ENCODE measurements around the gene SPATA22.
"Not testable (repeated sequence)": the region's sequence is repeated elsewhere in the genome, so short reads cannot be mapped to it uniquely, and the experiment has no call there.

DNA sequence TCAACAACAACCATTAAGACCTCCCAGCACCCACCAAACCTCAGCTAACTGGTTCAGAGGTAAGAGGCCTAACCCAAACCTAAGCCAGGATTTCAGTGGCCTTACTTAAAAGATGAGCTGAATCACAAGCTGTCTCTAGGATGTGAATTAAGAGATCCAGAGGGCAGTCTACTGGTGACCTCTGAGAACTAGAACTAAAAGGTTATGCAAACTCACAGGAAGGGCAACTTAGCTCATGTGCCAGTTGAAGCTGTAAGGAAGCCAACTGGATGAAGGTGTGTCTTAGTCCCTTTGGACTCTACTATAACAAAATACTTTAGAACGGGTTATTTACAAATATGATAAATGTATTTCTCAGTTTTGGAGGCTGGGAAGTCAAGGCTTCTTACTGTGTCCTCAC, 5.3 kb downstream of the SPATA22 start:
- TF ChIP-seq, protein P1, sequence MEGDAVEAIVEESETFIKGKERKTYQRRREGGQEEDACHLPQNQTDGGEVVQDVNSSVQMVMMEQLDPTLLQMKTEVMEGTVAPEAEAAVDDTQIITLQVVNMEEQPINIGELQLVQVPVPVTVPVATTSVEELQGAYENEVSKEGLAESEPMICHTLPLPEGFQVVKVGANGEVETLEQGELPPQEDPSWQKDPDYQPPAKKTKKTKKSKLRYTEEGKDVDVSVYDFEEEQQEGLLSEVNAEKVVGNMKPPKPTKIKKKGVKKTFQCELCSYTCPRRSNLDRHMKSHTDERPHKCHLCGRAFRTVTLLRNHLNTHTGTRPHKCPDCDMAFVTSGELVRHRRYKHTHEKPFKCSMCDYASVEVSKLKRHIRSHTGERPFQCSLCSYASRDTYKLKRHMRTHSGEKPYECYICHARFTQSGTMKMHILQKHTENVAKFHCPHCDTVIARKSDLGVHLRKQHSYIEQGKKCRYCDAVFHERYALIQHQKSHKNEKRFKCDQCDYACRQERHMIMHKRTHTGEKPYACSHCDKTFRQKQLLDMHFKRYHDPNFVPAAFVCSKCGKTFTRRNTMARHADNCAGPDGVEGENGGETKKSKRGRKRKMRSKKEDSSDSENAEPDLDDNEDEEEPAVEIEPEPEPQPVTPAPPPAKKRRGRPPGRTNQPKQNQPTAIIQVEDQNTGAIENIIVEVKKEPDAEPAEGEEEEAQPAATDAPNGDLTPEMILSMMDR (IDR thresholded peaks at IDR 0.05): not testable (repeated sequence)
- TF ChIP-seq USF2 (IDR thresholded peaks at IDR 0.05); MAX (IDR thresholded peaks at IDR 0.05); POLR2A (IDR thresholded peaks at IDR 0.05; ENCODE audit: low read length); ESRRA (IDR thresholded peaks at IDR 0.05; ENCODE audit: borderline replicate concordance, low read length); CBX2 (IDR thresholded peaks at IDR 0.05; ENCODE audit: borderline replicate concordance, low read depth); POLR2AphosphoS2 (conservative IDR thresholded peaks at IDR 0.05; ENCODE audit: low read length); EP300 (IDR thresholded peaks at IDR 0.05); ZC3H11A (IDR thresholded peaks at IDR 0.05); CHD2 (IDR thresholded peaks at IDR 0.05; ENCODE audit: low read length, partially characterized antibody); KDM1A (IDR thresholded peaks at IDR 0.05; ENCODE audit: low read depth): not testable (repeated sequence)
